ENCODE data around the gene MT1X. TPM values are rescaled to one million over a fixed set of nuclear protein-coding genes. Genes with fewer than 3 reads are reported as not detected.

MT1X gene
- total RNA-seq, 1 donor from 2014 or later = 36.3 TPM

- TF ChIP-seq CTCF (IDR thresholded peaks at IDR 0.05) = no peak
- no peaks in the 10 kb centered on the region for H3K36me3 Mint-ChIP-seq (ENCODE audit: low read depth)
- peaks cover 50% of the 10 kb centered on the region for H3K27me3 Mint-ChIP-seq
- ChIA-PET POLR2A (no interaction called here), CTCF (no interaction called here)
- no peak overlapping the region for H3K27ac Mint-ChIP-seq
- H3K4me1 Mint-ChIP-seq = peaks cover 18% of the 10 kb centered on the region
- no peak for ATAC-seq (ENCODE audit: low read depth)
- H3K9me3 Mint-ChIP-seq = no peaks in the 10 kb centered on the region
- H3K4me3 Mint-ChIP-seq = no peak overlapping the region
- intact Hi-C loops (cut with micrococcal nuclease) = no loop called here
- no peak for DNase-seq
Measured at GRCh38 chr16:56645838-56646237, 36.4 kb upstream of the MT1X start.

- TF ChIP-seq CTCF (IDR thresholded peaks at IDR 0.05) = no peak
- no peak for ATAC-seq (ENCODE audit: low read depth)
- CTCF ChIA-PET = no interaction called here
- no peaks in the 10 kb centered on the region for H3K9me3 Mint-ChIP-seq
- POLR2A ChIA-PET = no interaction called here
- intact Hi-C loops (cut with micrococcal nuclease) = no loop called here
- no peak for DNase-seq
- H3K36me3 Mint-ChIP-seq (ENCODE audit: low read depth) = no peaks in the 10 kb centered on the region
- no peak overlapping the region for H3K27ac Mint-ChIP-seq
- no peak overlapping the region for H3K4me3 Mint-ChIP-seq
- H3K4me1 Mint-ChIP-seq = peaks cover 12% of the 10 kb centered on the region
- peaks cover 39% of the 10 kb centered on the region for H3K27me3 Mint-ChIP-seq
Measured at GRCh38 chr16:56647641-56648431, 34.4 kb upstream of the MT1X start.

GRCh38 chr16:56649271-56649670, 33.0 kb upstream of the MT1X start:
- CTCF ChIA-PET = no interaction called here
- TF ChIP-seq CTCF (IDR thresholded peaks at IDR 0.05) = no peak
- no peaks in the 10 kb centered on the region for H3K36me3 Mint-ChIP-seq (ENCODE audit: low read depth)
- no peak for ATAC-seq (ENCODE audit: low read depth)
- H3K4me1 Mint-ChIP-seq = peaks cover 11% of the 10 kb centered on the region
- intact Hi-C loops (cut with micrococcal nuclease) = no loop called here
- no peak for DNase-seq
- no peaks in the 10 kb centered on the region for H3K9me3 Mint-ChIP-seq
- no peak overlapping the region for H3K27ac Mint-ChIP-seq
- POLR2A ChIA-PET = interaction anchor here (0.6 kb wide), 1 partner anchor 8 kb away, joined by 3 read pairs; no protein-coding TSS in a partner anchor
- peaks cover 31% of the 10 kb centered on the region for H3K27me3 Mint-ChIP-seq
- H3K4me3 Mint-ChIP-seq = no peak overlapping the region

DNA sequence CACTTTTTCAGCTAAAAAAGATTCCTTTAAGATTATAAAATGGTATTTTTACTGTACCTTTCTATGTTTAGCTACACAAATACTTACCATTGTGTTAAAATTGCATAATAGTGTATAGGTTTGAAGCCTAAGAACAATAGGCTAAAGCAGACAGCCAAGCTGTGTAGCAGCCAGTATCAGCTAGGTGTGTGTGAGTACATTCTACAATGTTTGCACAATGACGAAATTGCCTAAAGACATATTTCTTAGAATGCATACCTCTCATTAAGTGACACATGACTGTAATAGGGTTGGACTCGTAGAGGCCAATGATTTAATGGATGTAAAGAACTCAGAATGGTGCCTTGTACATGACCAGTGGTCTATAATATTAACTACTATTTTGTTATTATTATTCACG, 32.5 kb upstream of the MT1X start:
- H3K4me1 Mint-ChIP-seq = peaks cover 14% of the 10 kb centered on the region
- CTCF ChIA-PET = interaction anchor here (0.7 kb wide), 1 partner anchor 51 kb away, joined by 3 read pairs; no protein-coding TSS in a partner anchor
- peaks cover 27% of the 10 kb centered on the region for H3K27me3 Mint-ChIP-seq

DNA sequence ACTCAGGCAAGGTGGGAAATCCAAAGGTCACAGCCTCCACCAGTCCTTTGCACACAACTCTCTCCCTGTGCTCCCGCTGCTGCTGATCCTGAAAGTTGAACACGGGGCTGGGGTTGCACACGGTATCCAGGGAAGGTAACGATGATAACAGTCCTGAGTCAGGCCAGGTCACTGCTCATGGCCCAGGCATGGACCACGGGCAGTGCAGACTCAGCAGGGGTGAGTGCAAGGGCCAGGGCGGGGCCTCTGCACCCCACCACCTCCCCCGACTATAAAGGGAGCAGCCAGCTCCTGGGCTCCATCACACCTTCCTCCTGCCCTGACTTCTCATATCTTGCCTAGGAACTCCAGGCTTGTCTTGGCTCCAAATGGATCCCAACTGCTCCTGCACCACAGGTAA, 30.7 kb upstream of the MT1X start, which contains the start of gene MT1B:
Gene MT1B, plus strand, starts transcription at position 301 of the 400 bp plus-strand sequence. Its CDS starts 68 bp downstream, at position 369.
- no peaks in the 10 kb centered on the region for H3K36me3 Mint-ChIP-seq (ENCODE audit: low read depth)
- ChIA-PET POLR2A (no interaction called here), CTCF (no interaction called here)
- peaks cover 15% of the 10 kb centered on the region for H3K4me1 Mint-ChIP-seq
- H3K4me3 Mint-ChIP-seq = no peak within 1 kb of the TSS
- H3K9me3 Mint-ChIP-seq = no peaks in the 10 kb centered on the region
- DNase-seq (no peak), ATAC-seq (ENCODE audit: low read depth) (no peak)
- H3K27ac Mint-ChIP-seq = no peak within 1 kb of the TSS
- intact Hi-C loops (cut with micrococcal nuclease) = no loop called here
- TF ChIP-seq CTCF (IDR thresholded peaks at IDR 0.05) = no peak
- peaks cover 20% of the 10 kb centered on the region for H3K27me3 Mint-ChIP-seq

More for the DNA sequence above, 32.5 kb upstream of the MT1X start:
- Mint-ChIP-seq H3K9me3 (no peaks in the 10 kb centered on the region), H3K36me3 (ENCODE audit: low read depth) (no peaks in the 10 kb centered on the region), H3K27ac (no peak overlapping the region), H3K4me3 (no peak overlapping the region)
- ATAC-seq (ENCODE audit: low read depth) (no peak), DNase-seq (no peak)
- TF ChIP-seq CTCF (IDR thresholded peaks at IDR 0.05) = no peak
- POLR2A ChIA-PET = no interaction called here
- intact Hi-C loops (cut with micrococcal nuclease) = no loop called here
